ENCODE measurements around the gene INO80B.

- TF ChIP-seq POLR2A (IDR thresholded peaks at IDR 0.05) (no peak), CTCF (IDR thresholded peaks at IDR 0.05 in 8 of 11, conservative IDR thresholded peaks at IDR 0.05 in 3 of 11) (no peak)
These were observed 16.6 kb upstream of the INO80B start for GRCh38 chr2:74438248-74438647.
